Fibroblast of lung (primary cell): ENCODE measurements around the gene WWC2. TPM values are rescaled to one million over a fixed set of nuclear protein-coding genes. Genes with fewer than 3 reads are reported as not detected.

ENCODE experiments used
- DNase-seq, 2 donors: peaks; one replicate each; pipeline versions ENCODE4 v3.0.0 to v3.0.0-alpha.2; 2010; ENCODE audit warnings: low read depth in 2 of 2
- H2AFZ ChIP-seq: 2 replicates; pipeline ENCODE4 v1.5.1; 2012; ENCODE audit warnings: low read length, control low read depth, inconsistent platforms
- H3K27ac ChIP-seq: 2 replicates; pipeline ENCODE4 v1.5.1; 2011; ENCODE audit warnings: low read length, control low read depth; ENCODE audit not compliant: insufficient read depth
- H3K27me3 ChIP-seq: 2 replicates; pipeline ENCODE4 v1.5.1; 2011; ENCODE audit warnings: mild to moderate bottlenecking, low read length; ENCODE audit not compliant: control insufficient read depth, insufficient read depth
- H3K36me3 ChIP-seq: 2 replicates; pipeline ENCODE4 v1.5.1; 2011; ENCODE audit warnings: low read length; ENCODE audit not compliant: control insufficient read depth, insufficient read depth
- H3K4me1 ChIP-seq: 2 replicates; pipeline ENCODE4 v1.5.1; 2011; ENCODE audit warnings: low read length; ENCODE audit not compliant: control insufficient read depth, insufficient read depth; ENCODE audit errors: extremely low read depth
- H3K4me2 ChIP-seq: 2 replicates; pipeline ENCODE4 v1.5.1; 2011; ENCODE audit warnings: low read length, control low read depth; ENCODE audit not compliant: insufficient read depth; ENCODE audit errors: extremely low read depth
- H3K4me3 ChIP-seq, 4 experiments: fragments of 200-600 bp in 1 of 4; sonication (generic) in 1 of 4; replicated peaks in 1 of 4; 2 replicates each; pipeline ENCODE4 v1.5.1; 2011 to 2016; ENCODE audit warnings: low read length in 4 of 4, low read depth in 3 of 4, mild to moderate bottlenecking in 3 of 4, control low read depth in 2 of 4, inconsistent platforms in 1 of 4, mixed read lengths in 1 of 4; ENCODE audit not compliant: insufficient read depth in 1 of 4; ENCODE audit errors: control extremely low read depth in 1 of 4
- H3K79me2 ChIP-seq: 2 replicates; pipeline ENCODE4 v1.5.1; 2012; ENCODE audit warnings: mild to moderate bottlenecking, low read length, inconsistent platforms; ENCODE audit not compliant: control insufficient read depth, insufficient read depth
- H3K9ac ChIP-seq: 2 replicates; pipeline ENCODE4 v1.5.1; 2011; ENCODE audit warnings: mild to moderate bottlenecking, low read length, control low read depth; ENCODE audit not compliant: insufficient read depth
- H3K9me3 ChIP-seq: 2 replicates; pipeline ENCODE4 v1.5.1; 2012; ENCODE audit warnings: low read depth, low read length; ENCODE audit not compliant: control insufficient read depth, insufficient read depth
- H4K20me1 ChIP-seq: 2 replicates; pipeline ENCODE4 v1.5.1; 2011; ENCODE audit warnings: low read length; ENCODE audit not compliant: control insufficient read depth, insufficient read depth; ENCODE audit errors: extremely low read depth
- CTCF ChIP-seq, 2 donors: IDR thresholded peaks in 1 of 2; conservative IDR thresholded peaks in 1 of 2; 1 replicate in 1 of 2; 2 replicates in 1 of 2; pipeline ENCODE4 v1.5.1; 2011 to 2012; ENCODE audit warnings: low read length in 2 of 2, control low read depth in 1 of 2, inconsistent platforms in 1 of 2, low read depth in 1 of 2, mild to moderate bottlenecking in 1 of 2
- EZH2 ChIP-seq: IDR thresholded peaks from 2 replicates; pipeline ENCODE4 v1.5.1; 2012; ENCODE audit warnings: low read length, control low read depth, mild to moderate bottlenecking; ENCODE audit errors: missing control alignments
- polyA plus RNA-seq, 2 donors: library from polyadenylated mRNA; depleted of rRNA in 1 of 2; stranded (reverse) in 1 of 2; unstranded in 1 of 2; fragments of >200 nt; gene quantifications; 2 replicates each; pipeline ENCODE4 v1.2.1, GENCODE V29; 2011 to 2012; ENCODE audit warnings: missing spikeins in 1 of 2
- total RNA-seq: library from RNA; depleted of rRNA; stranded (reverse); fragments of >200 nt; gene quantifications from 2 replicates; pipeline ENCODE4 v1.2.1, GENCODE V29; 2014

Gene WWC2
- total and polyA plus RNA-seq, 2 donors (not counting 1 experiment from before 2014, with no cell fraction given) = 31.6 to 34.0 TPM

GRCh38 chr4:183288955-183289354 lies 189.9 kb downstream of the WWC2 start:
- no peak overlapping the region for H2AFZ ChIP-seq
- H3K4me1 ChIP-seq = peaks cover 14% of the 10 kb centered on the region
- DNase-seq = no peak
- no peaks in the 10 kb centered on the region for H3K9me3 ChIP-seq
- no peak overlapping the region for H3K4me3 ChIP-seq
- no peaks in the 10 kb centered on the region for H3K27me3 ChIP-seq
- H3K27ac ChIP-seq = no peak overlapping the region
- peaks cover 20% of the 10 kb centered on the region for H3K36me3 ChIP-seq
- H3K4me2 ChIP-seq = no peak overlapping the region
- no peaks in the 10 kb centered on the region for H3K79me2 ChIP-seq
- H3K9ac ChIP-seq = no peak overlapping the region
- H4K20me1 ChIP-seq = no peaks in the 10 kb centered on the region
- TF ChIP-seq CTCF (conservative IDR thresholded peaks at IDR 0.05 in 1 of 2, IDR thresholded peaks at IDR 0.05 in 1 of 2; ENCODE audit: low read depth in 1 of 2, low read length in 2 of 2) (no peak), EZH2 (no peak)

GRCh38 chr4:183289688-183290087 lies 190.6 kb downstream of the WWC2 start:
- no peak for DNase-seq
- peaks cover 20% of the 10 kb centered on the region for H3K36me3 ChIP-seq
- no peak overlapping the region for H3K27ac ChIP-seq
- no peaks in the 10 kb centered on the region for H4K20me1 ChIP-seq
- no peak for TF ChIP-seq CTCF (conservative IDR thresholded peaks at IDR 0.05 in 1 of 2, IDR thresholded peaks at IDR 0.05 in 1 of 2; ENCODE audit: low read depth in 1 of 2, low read length in 2 of 2)
- TF ChIP-seq EZH2 = no peak
- no peaks in the 10 kb centered on the region for H3K9me3 ChIP-seq
- H3K27me3 ChIP-seq = no peaks in the 10 kb centered on the region
- H3K4me2 ChIP-seq = no peak overlapping the region
- peaks cover 7% of the 10 kb centered on the region for H3K4me1 ChIP-seq
- H2AFZ ChIP-seq = no peak overlapping the region
- no peak overlapping the region for H3K4me3 ChIP-seq
- H3K79me2 ChIP-seq = no peaks in the 10 kb centered on the region
- no peak overlapping the region for H3K9ac ChIP-seq

GRCh38 chr4:183291070-183291469 lies 192.0 kb downstream of the WWC2 start:
- no peaks in the 10 kb centered on the region for H3K9me3 ChIP-seq
- H3K9ac ChIP-seq = no peak overlapping the region
- H3K27ac ChIP-seq = no peak overlapping the region
- H3K36me3 ChIP-seq = peaks cover 18% of the 10 kb centered on the region
- no peaks in the 10 kb centered on the region for H3K27me3 ChIP-seq
- DNase-seq = no peak
- no peaks in the 10 kb centered on the region for H4K20me1 ChIP-seq
- H3K79me2 ChIP-seq = no peaks in the 10 kb centered on the region
- TF ChIP-seq EZH2 (no peak), CTCF (conservative IDR thresholded peaks at IDR 0.05 in 1 of 2, IDR thresholded peaks at IDR 0.05 in 1 of 2; ENCODE audit: low read depth in 1 of 2, low read length in 2 of 2) (no peak)
- no peak overlapping the region for H2AFZ ChIP-seq
- H3K4me2 ChIP-seq = no peak overlapping the region
- H3K4me3 ChIP-seq = no peak overlapping the region
- no peaks in the 10 kb centered on the region for H3K4me1 ChIP-seq
